GM19463 (cell line): ENCODE measurements around the gene IGSF8.

ENCODE experiments used
- ATAC-seq: cut with Tn5 transposase; IDR thresholded peaks from one replicate; pipeline ENCODE4 v1.9.1; 2021; ENCODE audit warnings: mild to moderate bottlenecking, moderate library complexity; ENCODE audit not compliant: unreplicated experiment

The IGSF8 gene

DNA sequence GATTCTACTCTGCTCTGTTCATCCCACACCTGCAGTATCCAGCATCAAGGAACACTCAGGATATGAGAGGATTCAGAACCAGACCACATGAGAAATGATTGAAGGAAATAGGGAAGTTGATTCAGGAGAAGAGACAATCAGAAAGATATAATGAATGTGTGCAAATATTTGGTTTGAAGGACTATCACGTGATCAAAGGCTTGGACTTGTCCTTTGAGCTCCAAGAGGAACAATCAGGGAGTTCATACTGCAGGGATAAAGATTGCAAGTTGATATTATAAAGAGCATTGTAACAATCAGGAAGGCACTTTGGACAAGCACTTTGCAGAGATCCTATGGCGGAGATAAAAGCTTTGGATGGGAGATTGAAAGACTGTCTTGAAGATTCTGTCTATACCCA lies 52.8 kb downstream of the IGSF8 start:
- no peak for ATAC-seq

DNA sequence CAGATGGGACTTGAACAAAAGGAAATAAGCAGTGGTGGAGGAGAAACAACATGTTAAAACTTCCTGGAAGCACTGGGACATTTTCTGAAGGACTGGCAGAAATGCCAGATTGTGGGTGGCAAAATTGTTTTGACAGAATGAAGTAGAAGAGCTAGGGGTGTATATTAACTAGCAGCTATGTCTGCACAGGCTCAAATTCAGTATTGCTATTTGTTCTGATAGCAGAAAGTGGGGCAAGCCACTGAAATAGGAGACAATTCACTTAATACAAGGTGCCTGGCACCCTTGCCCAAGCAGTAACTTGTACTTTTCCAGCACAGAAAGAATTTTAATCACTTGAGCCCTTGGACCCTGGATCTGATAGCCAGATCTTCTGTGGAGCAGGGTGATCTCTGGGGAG lies 54.9 kb downstream of the IGSF8 start:
- ATAC-seq, result no peak
